ENCODE data around the gene MAP7D3.
"Not testable (repeated sequence)": the region's sequence is repeated elsewhere in the genome, so short reads cannot be mapped to it uniquely, and the experiment has no call there.

Gene MAP7D3

DNA sequence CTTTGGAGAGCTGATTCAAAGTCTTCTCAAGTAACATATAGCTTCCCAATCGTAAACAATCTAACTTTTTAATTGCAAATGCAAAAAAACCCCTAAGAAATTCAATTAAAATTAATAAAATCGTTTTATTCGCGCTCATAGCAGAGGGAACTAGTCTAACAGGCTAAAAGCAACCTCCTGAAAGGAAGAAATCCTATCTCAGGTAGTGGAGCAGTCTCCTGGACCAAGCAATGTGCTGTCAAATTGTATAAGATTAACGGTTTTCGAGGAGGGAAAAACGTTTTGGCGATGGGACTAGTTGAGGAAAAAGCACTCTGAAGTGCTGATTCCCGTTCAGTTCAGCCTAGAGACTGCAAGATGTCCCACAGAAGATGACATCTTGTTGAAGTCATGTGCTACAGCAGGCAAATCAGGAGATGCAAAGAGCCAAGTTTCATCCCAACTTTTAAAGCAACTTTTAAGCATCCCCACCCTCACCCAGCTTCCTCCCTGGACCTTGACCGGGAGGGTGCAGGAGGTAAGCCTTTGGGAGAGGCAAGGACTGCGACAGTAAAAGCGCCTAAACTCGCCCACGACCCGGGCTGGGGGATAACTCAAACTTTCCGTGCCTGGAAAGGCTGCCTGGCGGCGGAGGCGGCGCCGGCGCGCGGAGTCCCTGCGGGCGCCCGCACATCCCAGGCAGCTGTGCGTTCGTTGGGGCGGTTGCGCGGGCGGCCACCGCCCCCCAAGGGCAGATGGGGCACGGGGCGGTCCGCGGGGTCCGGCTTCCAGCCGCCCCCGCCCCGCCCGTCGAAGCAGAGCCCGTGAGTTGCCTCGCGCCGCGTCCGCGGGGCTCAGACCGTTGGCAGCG is 784 bp downstream of the MAP7D3 start:
- peak; percentile 36 for DNase-seq (ENCODE audit: low read depth, low spot score)

DNA sequence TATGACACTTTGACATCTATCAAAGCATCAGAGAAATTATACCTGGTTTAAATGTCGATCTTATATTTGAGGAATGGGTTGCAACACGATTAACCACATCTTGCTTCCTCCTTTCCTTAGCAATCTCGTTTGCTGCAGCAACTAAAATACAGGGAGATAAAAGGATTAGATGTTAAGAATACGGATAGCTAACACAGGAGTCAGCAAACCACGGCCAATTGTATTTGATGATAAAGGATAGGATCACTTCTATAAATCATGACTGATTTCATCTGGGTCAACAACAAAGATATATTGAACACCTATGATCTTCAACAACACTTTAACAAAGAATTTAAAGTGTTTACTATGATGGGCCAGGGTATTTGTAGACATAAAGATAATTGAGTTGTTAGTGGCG is 5.0 kb downstream of the MAP7D3 start:
- no peak for DNase-seq (ENCODE audit: low read depth, low spot score)

GRCh38 chrX:136237849-136238248 is 13.4 kb downstream of the MAP7D3 start:
- DNase-seq (ENCODE audit: low read depth, low spot score) = not testable (repeated sequence)

- no peak for DNase-seq (ENCODE audit: low read depth, low spot score)
These were observed 14.1 kb downstream of the MAP7D3 start for GRCh38 chrX:136237074-136237473.

DNA sequence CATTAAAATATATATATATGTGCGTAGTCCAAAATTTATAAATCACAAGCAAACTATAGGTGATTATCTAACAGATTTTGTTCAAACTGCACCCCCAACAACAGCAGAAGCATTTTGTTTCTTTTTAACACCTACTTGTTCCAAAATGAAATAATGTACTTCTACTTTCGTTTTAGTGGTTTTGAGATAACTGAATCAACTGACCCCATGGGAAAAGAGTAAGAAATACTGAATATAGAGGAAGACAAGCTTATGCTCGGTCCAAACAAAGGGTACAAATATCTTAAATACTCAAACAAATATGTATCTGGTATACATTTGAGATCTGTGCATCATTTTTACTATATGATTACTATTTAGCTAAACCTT is 22.4 kb downstream of the MAP7D3 start:
- no peak for DNase-seq (ENCODE audit: low read depth, low spot score)

DNA sequence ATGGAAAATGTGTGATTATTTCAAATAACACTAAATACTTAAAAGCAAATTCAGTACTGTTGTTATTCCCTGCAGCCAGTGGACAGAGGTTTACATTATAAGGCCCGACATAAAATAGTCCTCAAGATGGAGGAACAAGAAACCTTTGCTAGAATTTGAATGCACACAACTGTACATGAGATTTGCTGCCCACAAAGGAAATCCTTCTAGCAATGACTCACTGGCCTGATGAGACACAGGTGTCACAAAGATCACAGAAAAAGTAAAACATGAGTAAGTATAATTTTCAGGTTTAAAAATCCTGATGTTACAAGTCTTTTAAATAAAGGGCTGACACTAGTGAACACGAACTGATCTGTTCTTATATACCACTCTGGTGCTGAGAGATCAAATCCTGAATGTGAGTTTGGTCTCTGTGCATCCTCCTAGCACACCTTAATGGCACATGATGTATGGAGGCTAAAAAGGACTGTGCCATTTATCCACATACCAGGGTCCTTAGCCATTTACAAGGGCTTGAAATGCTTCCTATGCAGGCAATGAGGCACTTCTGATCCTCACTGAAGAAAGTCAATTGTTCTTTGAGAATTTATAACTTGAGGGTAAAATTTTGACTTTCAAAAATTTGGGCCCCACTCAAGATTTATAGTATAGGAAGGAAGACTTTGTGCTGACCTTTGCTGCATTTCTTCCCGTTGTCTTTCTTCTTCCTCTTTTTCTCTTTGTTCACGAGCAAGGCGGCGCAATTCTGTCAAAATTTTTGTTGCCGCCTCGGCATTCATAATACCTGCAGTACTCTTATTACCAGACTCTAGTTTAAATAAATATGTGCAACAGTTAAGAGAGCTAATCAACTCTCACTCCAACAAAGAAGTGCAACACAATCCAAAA is 23.0 kb downstream of the MAP7D3 start:
- DNase-seq (ENCODE audit: low read depth, low spot score) = no peak

- no peak for DNase-seq (ENCODE audit: low read depth, low spot score)
These were observed 24.1 kb downstream of the MAP7D3 start for GRCh38 chrX:136227074-136227473.

DNA sequence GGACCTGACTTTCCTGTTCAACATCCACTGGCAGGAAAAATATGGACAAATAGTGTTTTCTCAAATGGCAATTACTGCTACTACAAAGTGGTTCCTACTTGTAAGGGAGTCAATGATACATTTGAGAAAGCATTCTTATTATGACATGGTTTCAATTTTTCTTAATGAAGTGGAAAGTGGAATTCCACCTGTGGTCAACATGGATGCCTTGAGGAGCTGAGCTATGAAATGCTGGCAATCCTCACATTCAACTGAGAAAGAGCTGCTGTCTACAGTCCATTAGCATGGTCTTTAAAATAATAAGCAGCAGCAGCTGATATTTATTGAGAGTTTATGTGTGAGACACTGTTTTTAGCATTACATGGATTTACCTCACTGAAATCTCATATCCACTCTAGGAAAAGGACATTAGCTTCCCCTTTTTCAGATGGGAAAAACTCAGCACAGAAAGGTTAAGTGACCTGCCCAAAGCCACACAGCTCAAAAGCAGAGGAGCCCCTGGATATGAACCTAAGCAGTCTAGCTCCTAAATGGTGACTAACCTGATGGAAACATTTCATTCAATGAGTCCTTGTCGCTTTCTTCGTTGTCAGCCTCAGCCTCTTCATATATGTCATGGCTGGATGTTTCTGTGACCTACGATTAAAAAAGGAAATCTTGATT is 29.2 kb downstream of the MAP7D3 start:
- no peak for DNase-seq (ENCODE audit: low read depth, low spot score)

DNA sequence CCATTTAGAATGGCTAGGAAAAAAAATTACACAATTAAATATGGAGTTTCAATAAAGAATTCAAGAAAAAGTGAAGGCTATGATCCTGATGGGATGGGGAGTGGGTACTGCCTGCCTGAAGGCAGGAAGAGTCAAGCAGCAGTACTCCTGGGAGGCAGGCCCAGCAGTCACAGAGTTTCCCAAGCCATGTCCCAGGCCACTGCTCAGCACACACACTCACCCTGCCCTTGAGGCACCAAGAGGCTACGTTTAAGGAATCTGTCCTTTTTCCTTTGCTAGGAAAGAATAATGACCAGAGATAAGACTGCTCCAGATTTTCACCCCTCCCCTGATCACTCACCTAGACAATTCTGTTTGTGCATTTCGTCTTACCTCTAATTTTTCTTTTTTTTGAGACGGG is 30.2 kb downstream of the MAP7D3 start:
- DNase-seq (ENCODE audit: low read depth, low spot score) = no peak

DNA sequence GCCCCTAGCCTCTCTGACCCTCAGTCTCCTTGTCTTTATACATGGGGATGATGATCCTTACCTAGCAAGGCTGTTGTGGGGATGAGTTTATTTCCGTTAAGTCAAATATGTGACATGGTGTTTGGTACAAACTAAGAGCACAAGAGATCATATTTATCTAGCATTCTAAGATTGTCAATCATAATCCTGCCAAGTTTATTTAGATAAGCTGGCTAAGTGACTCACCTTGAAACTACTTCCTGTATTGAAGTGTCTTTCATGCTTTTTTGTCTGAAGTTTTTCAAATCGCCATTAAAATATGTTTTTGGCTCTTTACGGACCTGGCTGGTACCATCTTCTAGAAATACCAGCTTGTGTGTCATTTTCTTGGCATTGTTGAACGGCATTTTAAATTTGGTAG is 30.7 kb downstream of the MAP7D3 start:
- DNase-seq (ENCODE audit: low read depth, low spot score) = no peak

DNA sequence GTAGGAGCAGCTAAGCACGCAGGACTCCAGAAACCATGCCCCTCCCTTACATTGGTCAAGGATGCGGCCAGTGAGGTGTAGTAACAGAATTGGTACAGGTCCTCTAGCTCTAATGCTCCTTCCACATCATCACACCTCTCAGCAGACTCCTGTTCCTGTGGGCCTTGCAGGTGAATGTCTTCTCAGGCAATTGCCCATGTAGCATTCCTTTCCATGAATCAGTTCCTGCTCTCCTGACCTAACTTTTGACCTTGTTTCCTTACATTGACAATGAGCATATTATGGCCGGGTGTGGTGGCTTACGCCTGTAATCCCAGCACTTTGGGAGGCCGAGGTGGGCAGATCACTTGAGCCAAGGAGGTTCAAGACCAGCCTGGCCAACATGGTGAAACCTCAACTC is 31.3 kb downstream of the MAP7D3 start:
- no peak for DNase-seq (ENCODE audit: low read depth, low spot score)

DNA sequence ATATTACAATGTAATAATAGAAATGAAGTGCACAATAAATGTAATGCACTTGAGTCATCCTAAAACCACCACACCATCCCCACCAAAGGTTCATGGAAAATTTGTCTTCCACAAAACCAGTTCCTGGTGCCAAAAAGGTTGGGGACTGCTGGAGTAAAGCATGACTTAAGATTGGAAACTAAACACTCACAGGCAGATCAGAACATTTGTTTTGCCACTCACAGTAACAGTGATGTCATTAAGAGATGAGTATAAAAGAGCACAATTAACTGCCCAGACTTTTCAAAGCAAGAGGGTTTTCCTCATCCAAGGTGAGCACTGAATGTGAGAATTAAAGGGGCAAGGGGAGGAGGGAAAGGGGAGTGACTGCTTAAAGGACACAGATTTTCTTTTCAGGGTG is 35.6 kb downstream of the MAP7D3 start:
- no peak for DNase-seq (ENCODE audit: low read depth, low spot score)

- peak; percentile 77 for DNase-seq (ENCODE audit: low read depth, low spot score)
These were observed 36.6 kb downstream of the MAP7D3 start for GRCh38 chrX:136214551-136214950.

DNA sequence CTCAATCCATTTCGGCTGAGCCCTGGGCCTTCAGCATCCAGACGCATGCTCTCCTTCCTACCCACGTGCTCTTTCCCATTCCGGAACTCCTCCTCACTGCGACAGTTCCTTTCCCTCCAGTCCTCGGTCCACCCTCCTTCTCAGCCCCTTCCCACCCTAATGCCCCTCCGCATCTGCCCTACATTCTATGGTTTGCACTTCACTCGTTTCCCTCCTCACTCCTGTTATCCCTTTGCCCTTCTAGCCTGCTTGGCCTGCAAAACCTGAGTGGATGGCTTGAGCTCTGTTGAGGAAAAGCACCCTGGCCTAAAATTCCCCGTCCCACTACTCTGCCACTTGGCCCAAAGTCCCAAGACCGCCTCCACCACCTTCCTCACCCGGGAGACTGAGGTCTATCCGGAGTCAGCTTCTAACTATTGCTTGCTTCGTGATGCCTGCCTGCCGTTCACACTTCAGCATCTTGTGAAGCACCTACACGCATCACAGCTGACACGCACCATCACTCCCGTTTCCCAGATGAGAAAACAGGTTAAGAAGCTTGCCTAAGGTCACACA is 38.6 kb downstream of the MAP7D3 start:
- no peak for DNase-seq (ENCODE audit: low read depth, low spot score)

GRCh38 chrX:136211766-136212556 is 39.2 kb downstream of the MAP7D3 start:
- peak; percentile 19 for DNase-seq (ENCODE audit: low read depth, low spot score)

- no peak for DNase-seq (ENCODE audit: low read depth, low spot score)
These were observed 40.4 kb downstream of the MAP7D3 start for GRCh38 chrX:136210806-136211205.

- DNase-seq (ENCODE audit: low read depth, low spot score) = no peak
These were observed 41.0 kb downstream of the MAP7D3 start for GRCh38 chrX:136210243-136210642.

DNA sequence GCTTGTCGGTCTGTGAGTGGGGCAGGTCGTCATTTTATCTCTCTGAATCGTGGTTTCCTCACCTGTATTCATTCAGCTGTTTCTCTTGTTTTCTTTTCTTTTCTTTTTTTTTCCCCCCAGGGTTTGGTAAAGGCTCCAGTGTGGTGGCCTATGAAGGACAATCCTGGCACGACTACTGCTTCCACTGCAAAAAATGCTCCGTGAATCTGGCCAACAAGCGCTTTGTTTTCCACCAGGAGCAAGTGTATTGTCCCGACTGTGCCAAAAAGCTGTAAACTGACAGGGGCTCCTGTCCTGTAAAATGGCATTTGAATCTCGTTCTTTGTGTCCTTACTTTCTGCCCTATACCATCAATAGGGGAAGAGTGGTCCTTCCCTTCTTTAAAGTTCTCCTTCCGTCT is 41.4 kb downstream of the MAP7D3 start:
- no peak for DNase-seq (ENCODE audit: low read depth, low spot score)

- DNase-seq (ENCODE audit: low read depth, low spot score) = peak; percentile 78
These were observed 42.0 kb downstream of the MAP7D3 start for GRCh38 chrX:136209016-136209738.

DNA sequence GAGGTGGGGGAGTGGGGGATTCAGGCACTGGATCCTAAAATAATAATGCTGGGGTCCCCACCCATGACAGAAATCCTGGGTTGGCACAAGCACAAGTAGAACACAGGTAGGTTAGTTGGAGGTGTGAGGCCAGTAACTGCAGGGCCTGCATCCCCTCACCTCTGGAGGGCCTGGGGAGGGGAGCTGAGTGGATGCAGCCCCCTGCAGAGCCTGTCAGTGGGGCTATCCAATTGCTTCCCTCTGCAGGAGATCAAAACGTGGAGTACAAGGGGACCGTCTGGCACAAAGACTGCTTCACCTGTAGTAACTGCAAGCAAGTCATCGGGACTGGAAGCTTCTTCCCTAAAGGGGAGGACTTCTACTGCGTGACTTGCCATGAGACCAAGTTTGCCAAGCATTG is 43.7 kb downstream of the MAP7D3 start:
- DNase-seq (ENCODE audit: low read depth, low spot score) = no peak
